Activated T-cell treated with anti-CD3 and anti-CD28 coated beads, Interleukin-2, amount 50 U/mL, for 72 hours (primary cell): Measurements from ENCODE around the gene NPR3. TPM values are rescaled to one million over a fixed set of nuclear protein-coding genes. Genes with fewer than 3 reads are reported as not detected.

Experiments used
- ATAC-seq, 2 donors: fragments of 150-1000 bp; cut with Tn5 transposase; replicated peaks in 1 of 2; 2 replicates each; pipeline ENCODE4 v1.10.0; 2021; ENCODE audit warnings: moderate library complexity in 2 of 2, mild to moderate bottlenecking in 1 of 2
- DNase-seq, 2 donors: peaks; one replicate each; pipeline ENCODE4 v3.0.0; 2021 to 2022; ENCODE audit warnings: mixed read lengths in 1 of 2
- H3K27ac Mint-ChIP-seq: one replicate; pipeline ENCODE4 v1.8.0; 2022; ENCODE audit warnings: mild to moderate bottlenecking, moderate library complexity, mixed read lengths
- H3K27me3 Mint-ChIP-seq: one replicate; pipeline ENCODE4 v1.8.0; 2022; ENCODE audit warnings: low read depth, mixed read lengths
- H3K36me3 Mint-ChIP-seq, 2 donors: one replicate each; pipeline ENCODE4 v1.8.0; 2022; ENCODE audit warnings: mixed read lengths in 2 of 2, mild to moderate bottlenecking in 1 of 2; ENCODE audit not compliant: insufficient read depth in 2 of 2
- H3K4me1 Mint-ChIP-seq: one replicate; pipeline ENCODE4 v1.8.0; 2022; ENCODE audit warnings: low read depth, mixed read lengths
- H3K4me3 Mint-ChIP-seq, 2 donors: one replicate each; pipeline ENCODE4 v1.8.0; 2022; ENCODE audit warnings: mild to moderate bottlenecking in 2 of 2, mixed read lengths in 2 of 2, moderate library complexity in 2 of 2
- H3K9me3 Mint-ChIP-seq, 2 donors: one replicate each; pipeline ENCODE4 v1.8.0; 2022; ENCODE audit warnings: mixed read lengths in 2 of 2
- total RNA-seq, 2 donors: library from RNA; stranded (reverse); gene quantifications; one replicate each; pipeline ENCODE4 v1.2.3, GENCODE V29; 2022

The NPR3 gene
- total RNA-seq, 2 donors from 2014 or later, result 0.24 to 0.25 TPM

GRCh38 chr5:32714836-32715235 lies 3.7 kb downstream of the NPR3 start:
- Mint-ChIP-seq H3K36me3 (peaks cover 3% of the 10 kb centered on the region in 2 donors), H3K4me3 (no peak overlapping the region), H3K27me3 (peaks cover 67% of the 10 kb centered on the region), H3K27ac (no peak overlapping the region), H3K9me3 (peaks cover 4 to 5% of the 10 kb centered on the region in 2 donors), H3K4me1 (peaks cover 32% of the 10 kb centered on the region)
- ATAC-seq (no peak), DNase-seq (no peak)

DNA sequence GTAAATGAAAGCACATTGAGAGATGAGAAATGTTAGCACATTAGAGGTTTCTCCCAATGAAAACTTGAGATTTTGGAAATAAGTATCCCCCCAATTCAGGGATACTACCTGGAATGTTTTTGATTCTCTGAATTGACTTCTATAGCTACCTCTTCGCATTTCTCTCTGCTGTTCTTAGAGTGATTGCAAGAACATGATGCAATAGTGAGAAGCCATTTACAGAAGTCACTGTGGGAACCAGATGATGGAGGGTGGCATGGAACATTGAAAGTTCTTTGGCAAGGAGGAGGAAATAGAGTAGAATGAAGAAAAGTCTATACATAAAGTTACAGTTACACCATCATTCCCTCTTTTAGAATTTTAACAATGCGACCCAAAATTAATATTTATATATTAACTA lies 9.2 kb downstream of the NPR3 start:
- H3K9me3 Mint-ChIP-seq, result peaks cover 5 to 6% of the 10 kb centered on the region in 2 donors
- DNase-seq, result no peak
- no peak overlapping the region for H3K27ac Mint-ChIP-seq
- no peak overlapping the region for H3K4me3 Mint-ChIP-seq
- H3K27me3 Mint-ChIP-seq, result peaks cover 17% of the 10 kb centered on the region
- no peaks in the 10 kb centered on the region for H3K4me1 Mint-ChIP-seq
- H3K36me3 Mint-ChIP-seq, result peaks cover 3 to 4% of the 10 kb centered on the region in 2 donors
- ATAC-seq, result no peak

DNA sequence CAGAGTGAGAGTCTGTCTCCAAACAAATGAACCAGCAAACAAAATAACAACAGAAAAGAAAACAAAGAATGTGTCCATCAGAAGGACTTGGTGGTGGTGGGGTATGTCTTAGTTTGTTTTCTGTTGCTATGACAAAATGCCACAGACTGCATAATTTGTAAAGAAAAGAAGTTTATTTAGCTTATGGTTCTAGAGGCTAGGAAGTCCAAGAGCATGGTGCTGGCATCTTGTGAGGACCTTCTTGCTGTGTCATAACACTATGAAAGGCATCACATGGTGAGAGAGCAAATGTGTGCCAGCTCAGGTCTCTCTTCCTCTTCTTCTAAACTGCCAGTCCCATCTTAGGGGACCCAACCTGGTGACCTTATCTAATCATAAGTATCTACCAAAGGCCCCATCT lies 10.5 kb downstream of the NPR3 start:
- DNase-seq (no peak), ATAC-seq (no peak)
- peaks cover 17% of the 10 kb centered on the region for H3K27me3 Mint-ChIP-seq
- peaks cover 3 to 4% of the 10 kb centered on the region in 2 donors for H3K36me3 Mint-ChIP-seq
- H3K27ac Mint-ChIP-seq, result no peak overlapping the region
- H3K4me1 Mint-ChIP-seq, result no peaks in the 10 kb centered on the region
- no peak overlapping the region for H3K4me3 Mint-ChIP-seq
- peaks cover 5 to 6% of the 10 kb centered on the region in 2 donors for H3K9me3 Mint-ChIP-seq

- Mint-ChIP-seq H3K27ac (no peak overlapping the region), H3K4me3 (no peak overlapping the region), H3K36me3 (peaks cover 3 to 5% of the 10 kb centered on the region in 2 donors), H3K9me3 (peaks cover 4% of the 10 kb centered on the region in 2 donors), H3K27me3 (peaks cover 10% of the 10 kb centered on the region), H3K4me1 (no peaks in the 10 kb centered on the region)
- ATAC-seq (no peak), DNase-seq (no peak)
Observed at GRCh38 chr5:32722957-32723356, 11.8 kb downstream of the NPR3 start.

DNA sequence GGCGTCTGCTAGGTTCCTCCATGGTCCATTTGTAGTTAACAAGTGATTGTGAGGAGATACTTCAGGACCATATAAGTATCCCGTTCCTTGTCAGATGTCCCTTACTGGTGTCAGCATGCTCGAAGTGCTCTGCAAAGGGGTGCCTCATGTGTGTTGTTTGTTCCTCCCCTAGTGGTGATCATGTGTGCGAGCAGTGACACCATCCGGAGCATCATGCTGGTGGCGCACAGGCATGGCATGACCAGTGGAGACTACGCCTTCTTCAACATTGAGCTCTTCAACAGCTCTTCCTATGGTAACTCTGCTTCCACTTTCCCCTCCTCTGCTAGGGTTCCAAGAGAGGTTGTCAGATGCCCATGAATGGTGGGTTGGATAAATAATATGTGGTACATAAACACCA lies 13.4 kb downstream of the NPR3 start:
- Mint-ChIP-seq H3K4me3 (no peak overlapping the region), H3K9me3 (peaks cover 2 to 4% of the 10 kb centered on the region in 2 donors), H3K4me1 (no peaks in the 10 kb centered on the region), H3K27ac (no peak overlapping the region), H3K27me3 (peaks cover 10% of the 10 kb centered on the region), H3K36me3 (peaks cover 0 to 5% of the 10 kb centered on the region in 2 donors)
- no peak for DNase-seq
- no peak for ATAC-seq

DNA sequence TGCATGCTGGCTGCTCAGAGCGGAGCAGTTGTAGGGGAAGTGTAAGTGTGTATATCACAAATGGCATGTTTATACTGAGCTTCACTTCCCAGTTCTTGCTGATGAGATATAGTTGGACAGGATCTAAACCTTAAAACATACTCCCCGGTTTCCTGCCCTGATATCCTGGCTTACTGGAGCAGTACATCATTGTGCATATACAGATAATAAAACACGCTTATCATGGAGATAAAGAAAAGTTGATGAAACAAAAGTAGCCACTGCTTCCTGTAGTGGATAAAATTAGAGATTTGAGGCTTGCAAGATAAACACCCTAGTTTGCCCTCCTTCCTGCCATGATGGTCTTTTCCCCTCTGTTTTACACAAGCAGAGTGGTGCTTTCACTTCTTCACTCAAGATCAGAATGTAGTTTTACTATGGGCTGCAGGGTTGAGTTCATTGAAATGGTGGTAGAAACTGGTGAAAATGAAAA lies 15.0 kb downstream of the NPR3 start:
- H3K27me3 Mint-ChIP-seq, result peaks cover 10% of the 10 kb centered on the region
- H3K9me3 Mint-ChIP-seq, result peaks cover 2 to 4% of the 10 kb centered on the region in 2 donors

GRCh38 chr5:32729651-32730050 lies 18.5 kb downstream of the NPR3 start:
- Mint-ChIP-seq H3K4me1 (no peaks in the 10 kb centered on the region), H3K36me3 (peaks cover 0 to 3% of the 10 kb centered on the region in 2 donors), H3K27ac (no peak overlapping the region), H3K9me3 (peaks cover 2 to 4% of the 10 kb centered on the region in 2 donors), H3K27me3 (peaks cover 20% of the 10 kb centered on the region), H3K4me3 (no peak overlapping the region)
- no peak for DNase-seq
- ATAC-seq, result no peak

More for the DNA sequence above, 15.0 kb downstream of the NPR3 start:
- Mint-ChIP-seq H3K27ac (no peak overlapping the region), H3K36me3 (peaks cover 0 to 3% of the 10 kb centered on the region in 2 donors), H3K4me1 (no peaks in the 10 kb centered on the region), H3K4me3 (no peak overlapping the region)
- ATAC-seq (no peak), DNase-seq (no peak)

GRCh38 chr5:32733590-32734340 lies 22.6 kb downstream of the NPR3 start:
- ATAC-seq (no peak), DNase-seq (no peak)
- peaks cover 19% of the 10 kb centered on the region for H3K27me3 Mint-ChIP-seq
- peaks cover 4% of the 10 kb centered on the region for H3K4me1 Mint-ChIP-seq
- no peaks in the 10 kb centered on the region for H3K36me3 Mint-ChIP-seq
- H3K4me3 Mint-ChIP-seq, result no peak overlapping the region
- H3K27ac Mint-ChIP-seq, result no peak overlapping the region
- peaks cover 2% of the 10 kb centered on the region in 2 donors for H3K9me3 Mint-ChIP-seq

DNA sequence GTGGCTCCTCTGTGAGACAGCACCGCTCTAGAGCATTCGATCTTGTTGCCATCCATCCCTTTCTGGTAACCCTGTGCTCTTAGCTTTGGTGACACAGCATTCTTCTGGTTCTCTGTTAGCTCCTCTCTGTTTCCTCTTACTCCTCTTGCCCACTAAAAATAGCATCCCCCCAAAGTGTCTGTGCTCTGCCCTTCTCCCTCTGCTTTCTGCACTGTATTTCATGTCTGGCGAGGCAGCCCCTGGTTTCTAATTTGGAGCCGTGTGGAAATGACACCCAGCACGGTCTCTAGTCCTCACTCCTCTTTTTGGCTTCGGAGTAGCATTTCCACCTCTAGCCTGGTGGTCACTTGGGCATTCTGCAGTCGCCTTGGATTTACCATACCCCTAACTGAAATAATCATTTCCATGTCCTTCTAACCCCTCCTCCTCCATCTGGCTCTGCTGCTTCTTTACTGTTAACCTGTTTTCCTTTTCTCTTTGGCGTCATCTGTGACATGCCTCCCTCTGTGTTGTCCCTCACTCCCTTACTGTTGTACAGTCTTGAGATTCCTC lies 23.8 kb downstream of the NPR3 start:
- no peak overlapping the region for H3K27ac Mint-ChIP-seq
- H3K36me3 Mint-ChIP-seq, result no peaks in the 10 kb centered on the region
- H3K9me3 Mint-ChIP-seq, result peaks cover under 1 to 2% of the 10 kb centered on the region in 2 donors
- DNase-seq (no peak), ATAC-seq (no peak)
- peaks cover 4% of the 10 kb centered on the region for H3K4me1 Mint-ChIP-seq
- H3K27me3 Mint-ChIP-seq, result peaks cover 19% of the 10 kb centered on the region
- no peak overlapping the region for H3K4me3 Mint-ChIP-seq

GRCh38 chr5:32735512-32735911 lies 24.4 kb downstream of the NPR3 start:
- H3K27me3 Mint-ChIP-seq, result peaks cover 19% of the 10 kb centered on the region
- no peak overlapping the region for H3K27ac Mint-ChIP-seq
- no peak overlapping the region for H3K4me3 Mint-ChIP-seq
- no peaks in the 10 kb centered on the region for H3K36me3 Mint-ChIP-seq
- DNase-seq (no peak), ATAC-seq (no peak)
- peaks cover 4% of the 10 kb centered on the region for H3K4me1 Mint-ChIP-seq
- peaks cover 0 to 2% of the 10 kb centered on the region in 2 donors for H3K9me3 Mint-ChIP-seq

GRCh38 chr5:32736842-32737241 lies 25.7 kb downstream of the NPR3 start:
- Mint-ChIP-seq H3K27ac (no peak overlapping the region), H3K36me3 (no peaks in the 10 kb centered on the region), H3K9me3 (peaks cover 0 to 2% of the 10 kb centered on the region in 2 donors), H3K4me3 (no peak overlapping the region), H3K27me3 (peaks cover 19% of the 10 kb centered on the region), H3K4me1 (peaks cover 4% of the 10 kb centered on the region)
- DNase-seq, result no peak
- ATAC-seq, result no peak

DNA sequence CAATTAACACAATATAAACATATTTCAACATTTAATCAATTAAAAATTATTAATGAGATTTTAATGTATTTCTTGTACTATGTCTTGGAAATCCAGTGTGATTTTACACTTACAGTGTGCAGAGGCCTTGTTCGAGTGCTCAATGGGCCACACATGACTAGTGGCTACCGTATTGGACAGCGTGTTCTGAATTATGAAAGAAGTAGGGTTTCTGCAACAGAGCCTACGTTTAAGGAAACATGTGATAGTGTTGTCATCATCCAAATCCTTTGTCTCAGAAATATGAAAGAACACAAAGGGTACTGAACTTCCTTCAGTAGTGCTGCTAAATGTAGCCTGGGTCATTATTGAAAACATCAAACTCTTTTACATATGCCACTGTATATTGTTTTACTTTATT lies 29.5 kb downstream of the NPR3 start:
- ATAC-seq (no peak), DNase-seq (no peak)
- peaks cover 0 to 3% of the 10 kb centered on the region in 2 donors for H3K9me3 Mint-ChIP-seq
- H3K4me1 Mint-ChIP-seq, result no peaks in the 10 kb centered on the region
- no peaks in the 10 kb centered on the region for H3K36me3 Mint-ChIP-seq
- H3K27ac Mint-ChIP-seq, result no peak overlapping the region
- no peak overlapping the region for H3K4me3 Mint-ChIP-seq
- H3K27me3 Mint-ChIP-seq, result no peaks in the 10 kb centered on the region

DNA sequence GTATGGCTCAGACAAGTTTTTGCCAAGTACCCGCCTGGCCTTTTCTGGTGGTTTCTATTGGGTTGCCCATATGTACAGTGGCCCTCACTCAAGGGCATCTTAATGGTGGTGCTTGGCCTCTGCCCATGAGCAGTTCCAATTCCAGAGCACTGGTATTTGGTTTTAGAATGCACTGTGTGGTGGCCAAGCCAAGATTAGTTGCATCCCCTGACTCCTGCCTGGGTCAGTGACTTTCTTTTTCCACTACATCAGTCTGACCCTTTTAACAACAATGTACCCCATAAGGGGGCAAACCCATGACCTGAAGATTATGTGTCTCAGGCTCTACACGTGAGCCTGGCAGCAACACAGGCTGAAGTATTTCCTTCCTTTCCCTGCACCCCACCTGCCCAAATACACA lies 34.2 kb downstream of the NPR3 start:
- H3K27me3 Mint-ChIP-seq, result no peaks in the 10 kb centered on the region
- peaks cover 1 to 3% of the 10 kb centered on the region in 2 donors for H3K9me3 Mint-ChIP-seq
- H3K4me3 Mint-ChIP-seq, result no peak overlapping the region
- no peak for DNase-seq
- ATAC-seq, result no peak
- H3K36me3 Mint-ChIP-seq, result no peaks in the 10 kb centered on the region
- no peak overlapping the region for H3K27ac Mint-ChIP-seq
- no peaks in the 10 kb centered on the region for H3K4me1 Mint-ChIP-seq
